ENCODE data around the gene TENM3. TPM values are rescaled to one million over a fixed set of nuclear protein-coding genes. Genes with fewer than 3 reads are reported as not detected.

Gene TENM3
- total RNA-seq, 1 experiment from 2014 or later, result 71.0 TPM

DNA sequence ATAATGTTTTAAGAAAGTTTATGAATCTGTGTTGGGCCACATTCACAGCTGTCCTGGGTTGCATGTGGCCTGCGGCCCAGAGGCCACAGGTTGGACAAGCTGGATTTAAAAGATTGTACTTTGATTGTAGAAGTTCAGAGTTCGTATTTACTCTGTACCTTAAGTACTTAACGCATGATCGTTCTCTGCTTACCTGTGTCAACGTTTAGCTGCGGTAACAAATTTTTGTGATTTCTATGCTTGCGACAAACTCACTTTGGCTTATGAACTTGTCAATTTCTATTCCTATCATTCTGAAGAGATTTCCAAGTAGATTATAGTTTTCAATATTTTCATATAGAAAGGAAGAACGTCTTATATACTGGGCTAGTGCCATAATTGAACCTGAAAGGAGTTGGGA lies 285.6 kb downstream of the TENM3 start:
- ChIA-PET POLR2A (no interaction called here), CTCF (no interaction called here)
- Mint-ChIP-seq H3K27ac (peak overlapping the region; percentile 78), H3K4me3 (no peak overlapping the region), H3K36me3 (no peaks in the 10 kb centered on the region), H3K4me1 (peaks cover 62% of the 10 kb centered on the region), H3K9me3 (no peaks in the 10 kb centered on the region), H3K27me3 (ENCODE audit: low read depth) (no peaks in the 10 kb centered on the region)
- no peak for DNase-seq (ENCODE audit: low spot score)
- TF ChIP-seq, protein P1, sequence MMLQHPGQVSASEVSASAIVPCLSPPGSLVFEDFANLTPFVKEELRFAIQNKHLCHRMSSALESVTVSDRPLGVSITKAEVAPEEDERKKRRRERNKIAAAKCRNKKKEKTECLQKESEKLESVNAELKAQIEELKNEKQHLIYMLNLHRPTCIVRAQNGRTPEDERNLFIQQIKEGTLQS (CRISPR knock-in tag; conservative IDR thresholded peaks at IDR 0.05), result no peak
- TF ChIP-seq, protein P2, sequence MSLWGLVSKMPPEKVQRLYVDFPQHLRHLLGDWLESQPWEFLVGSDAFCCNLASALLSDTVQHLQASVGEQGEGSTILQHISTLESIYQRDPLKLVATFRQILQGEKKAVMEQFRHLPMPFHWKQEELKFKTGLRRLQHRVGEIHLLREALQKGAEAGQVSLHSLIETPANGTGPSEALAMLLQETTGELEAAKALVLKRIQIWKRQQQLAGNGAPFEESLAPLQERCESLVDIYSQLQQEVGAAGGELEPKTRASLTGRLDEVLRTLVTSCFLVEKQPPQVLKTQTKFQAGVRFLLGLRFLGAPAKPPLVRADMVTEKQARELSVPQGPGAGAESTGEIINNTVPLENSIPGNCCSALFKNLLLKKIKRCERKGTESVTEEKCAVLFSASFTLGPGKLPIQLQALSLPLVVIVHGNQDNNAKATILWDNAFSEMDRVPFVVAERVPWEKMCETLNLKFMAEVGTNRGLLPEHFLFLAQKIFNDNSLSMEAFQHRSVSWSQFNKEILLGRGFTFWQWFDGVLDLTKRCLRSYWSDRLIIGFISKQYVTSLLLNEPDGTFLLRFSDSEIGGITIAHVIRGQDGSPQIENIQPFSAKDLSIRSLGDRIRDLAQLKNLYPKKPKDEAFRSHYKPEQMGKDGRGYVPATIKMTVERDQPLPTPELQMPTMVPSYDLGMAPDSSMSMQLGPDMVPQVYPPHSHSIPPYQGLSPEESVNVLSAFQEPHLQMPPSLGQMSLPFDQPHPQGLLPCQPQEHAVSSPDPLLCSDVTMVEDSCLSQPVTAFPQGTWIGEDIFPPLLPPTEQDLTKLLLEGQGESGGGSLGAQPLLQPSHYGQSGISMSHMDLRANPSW (CRISPR knock-in tag; conservative IDR thresholded peaks at IDR 0.05; ENCODE audit: low read depth), result no peak
- no peak for TF ChIP-seq GABPB1 (CRISPR knock-in tag; IDR thresholded peaks at IDR 0.05)
- TF ChIP-seq FOXP1 (CRISPR knock-in tag; IDR thresholded peaks at IDR 0.05; ENCODE audit: borderline replicate concordance), result no peak
- no peak for TF ChIP-seq NR3C1 (CRISPR knock-in tag; conservative IDR thresholded peaks at IDR 0.05; ENCODE audit: low read depth)
- no peak for TF ChIP-seq SMAD3 (CRISPR knock-in tag; IDR thresholded peaks at IDR 0.05; ENCODE audit: borderline replicate concordance)
- TF ChIP-seq ELF4 (CRISPR knock-in tag; IDR thresholded peaks at IDR 0.05; ENCODE audit: low read depth), result no peak
- TF ChIP-seq ZNF219 (CRISPR knock-in tag; IDR thresholded peaks at IDR 0.05; ENCODE audit: borderline replicate concordance), result no peak
- TF ChIP-seq, protein P3, sequence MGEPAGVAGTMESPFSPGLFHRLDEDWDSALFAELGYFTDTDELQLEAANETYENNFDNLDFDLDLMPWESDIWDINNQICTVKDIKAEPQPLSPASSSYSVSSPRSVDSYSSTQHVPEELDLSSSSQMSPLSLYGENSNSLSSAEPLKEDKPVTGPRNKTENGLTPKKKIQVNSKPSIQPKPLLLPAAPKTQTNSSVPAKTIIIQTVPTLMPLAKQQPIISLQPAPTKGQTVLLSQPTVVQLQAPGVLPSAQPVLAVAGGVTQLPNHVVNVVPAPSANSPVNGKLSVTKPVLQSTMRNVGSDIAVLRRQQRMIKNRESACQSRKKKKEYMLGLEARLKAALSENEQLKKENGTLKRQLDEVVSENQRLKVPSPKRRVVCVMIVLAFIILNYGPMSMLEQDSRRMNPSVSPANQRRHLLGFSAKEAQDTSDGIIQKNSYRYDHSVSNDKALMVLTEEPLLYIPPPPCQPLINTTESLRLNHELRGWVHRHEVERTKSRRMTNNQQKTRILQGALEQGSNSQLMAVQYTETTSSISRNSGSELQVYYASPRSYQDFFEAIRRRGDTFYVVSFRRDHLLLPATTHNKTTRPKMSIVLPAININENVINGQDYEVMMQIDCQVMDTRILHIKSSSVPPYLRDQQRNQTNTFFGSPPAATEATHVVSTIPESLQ (CRISPR knock-in tag; IDR thresholded peaks at IDR 0.05), result no peak
- TF ChIP-seq, protein P4, sequence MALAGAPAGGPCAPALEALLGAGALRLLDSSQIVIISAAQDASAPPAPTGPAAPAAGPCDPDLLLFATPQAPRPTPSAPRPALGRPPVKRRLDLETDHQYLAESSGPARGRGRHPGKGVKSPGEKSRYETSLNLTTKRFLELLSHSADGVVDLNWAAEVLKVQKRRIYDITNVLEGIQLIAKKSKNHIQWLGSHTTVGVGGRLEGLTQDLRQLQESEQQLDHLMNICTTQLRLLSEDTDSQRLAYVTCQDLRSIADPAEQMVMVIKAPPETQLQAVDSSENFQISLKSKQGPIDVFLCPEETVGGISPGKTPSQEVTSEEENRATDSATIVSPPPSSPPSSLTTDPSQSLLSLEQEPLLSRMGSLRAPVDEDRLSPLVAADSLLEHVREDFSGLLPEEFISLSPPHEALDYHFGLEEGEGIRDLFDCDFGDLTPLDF (CRISPR knock-in tag; IDR thresholded peaks at IDR 0.05), result no peak
- TF ChIP-seq EMX1 (CRISPR knock-in tag; IDR thresholded peaks at IDR 0.05), result no peak
- no peak for TF ChIP-seq MYBL2 (CRISPR knock-in tag; IDR thresholded peaks at IDR 0.05)
- TF ChIP-seq SP1 (CRISPR knock-in tag; conservative IDR thresholded peaks at IDR 0.05), result no peak
- TF ChIP-seq, protein P5, sequence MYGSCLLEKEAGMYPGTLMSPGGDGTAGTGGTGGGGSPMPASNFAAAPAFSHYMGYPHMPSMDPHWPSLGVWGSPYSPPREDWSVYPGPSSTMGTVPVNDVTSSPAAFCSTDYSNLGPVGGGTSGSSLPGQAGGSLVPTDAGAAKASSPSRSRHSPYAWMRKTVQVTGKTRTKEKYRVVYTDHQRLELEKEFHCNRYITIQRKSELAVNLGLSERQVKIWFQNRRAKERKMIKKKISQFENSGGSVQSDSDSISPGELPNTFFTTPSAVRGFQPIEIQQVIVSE (CRISPR knock-in tag; IDR thresholded peaks at IDR 0.05; ENCODE audit: borderline replicate concordance), result no peak
- TF ChIP-seq, protein P6, sequence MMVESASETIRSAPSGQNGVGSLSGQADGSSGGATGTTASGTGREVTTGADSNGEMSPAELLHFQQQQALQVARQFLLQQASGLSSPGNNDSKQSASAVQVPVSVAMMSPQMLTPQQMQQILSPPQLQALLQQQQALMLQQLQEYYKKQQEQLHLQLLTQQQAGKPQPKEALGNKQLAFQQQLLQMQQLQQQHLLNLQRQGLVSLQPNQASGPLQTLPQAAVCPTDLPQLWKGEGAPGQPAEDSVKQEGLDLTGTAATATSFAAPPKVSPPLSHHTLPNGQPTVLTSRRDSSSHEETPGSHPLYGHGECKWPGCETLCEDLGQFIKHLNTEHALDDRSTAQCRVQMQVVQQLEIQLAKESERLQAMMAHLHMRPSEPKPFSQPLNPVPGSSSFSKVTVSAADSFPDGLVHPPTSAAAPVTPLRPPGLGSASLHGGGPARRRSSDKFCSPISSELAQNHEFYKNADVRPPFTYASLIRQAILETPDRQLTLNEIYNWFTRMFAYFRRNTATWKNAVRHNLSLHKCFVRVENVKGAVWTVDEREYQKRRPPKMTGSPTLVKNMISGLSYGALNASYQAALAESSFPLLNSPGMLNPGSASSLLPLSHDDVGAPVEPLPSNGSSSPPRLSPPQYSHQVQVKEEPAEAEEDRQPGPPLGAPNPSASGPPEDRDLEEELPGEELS (CRISPR knock-in tag; IDR thresholded peaks at IDR 0.05), result no peak
- TF ChIP-seq, protein P7, sequence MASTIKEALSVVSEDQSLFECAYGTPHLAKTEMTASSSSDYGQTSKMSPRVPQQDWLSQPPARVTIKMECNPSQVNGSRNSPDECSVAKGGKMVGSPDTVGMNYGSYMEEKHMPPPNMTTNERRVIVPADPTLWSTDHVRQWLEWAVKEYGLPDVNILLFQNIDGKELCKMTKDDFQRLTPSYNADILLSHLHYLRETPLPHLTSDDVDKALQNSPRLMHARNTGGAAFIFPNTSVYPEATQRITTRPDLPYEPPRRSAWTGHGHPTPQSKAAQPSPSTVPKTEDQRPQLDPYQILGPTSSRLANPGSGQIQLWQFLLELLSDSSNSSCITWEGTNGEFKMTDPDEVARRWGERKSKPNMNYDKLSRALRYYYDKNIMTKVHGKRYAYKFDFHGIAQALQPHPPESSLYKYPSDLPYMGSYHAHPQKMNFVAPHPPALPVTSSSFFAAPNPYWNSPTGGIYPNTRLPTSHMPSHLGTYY (CRISPR knock-in tag; IDR thresholded peaks at IDR 0.05), result no peak
- no peak for TF ChIP-seq ZNF396 (CRISPR knock-in tag; IDR thresholded peaks at IDR 0.05; ENCODE audit: borderline replicate concordance)
- no peak for TF ChIP-seq JAZF1 (CRISPR knock-in tag; IDR thresholded peaks at IDR 0.05)
- TF ChIP-seq, protein P8, sequence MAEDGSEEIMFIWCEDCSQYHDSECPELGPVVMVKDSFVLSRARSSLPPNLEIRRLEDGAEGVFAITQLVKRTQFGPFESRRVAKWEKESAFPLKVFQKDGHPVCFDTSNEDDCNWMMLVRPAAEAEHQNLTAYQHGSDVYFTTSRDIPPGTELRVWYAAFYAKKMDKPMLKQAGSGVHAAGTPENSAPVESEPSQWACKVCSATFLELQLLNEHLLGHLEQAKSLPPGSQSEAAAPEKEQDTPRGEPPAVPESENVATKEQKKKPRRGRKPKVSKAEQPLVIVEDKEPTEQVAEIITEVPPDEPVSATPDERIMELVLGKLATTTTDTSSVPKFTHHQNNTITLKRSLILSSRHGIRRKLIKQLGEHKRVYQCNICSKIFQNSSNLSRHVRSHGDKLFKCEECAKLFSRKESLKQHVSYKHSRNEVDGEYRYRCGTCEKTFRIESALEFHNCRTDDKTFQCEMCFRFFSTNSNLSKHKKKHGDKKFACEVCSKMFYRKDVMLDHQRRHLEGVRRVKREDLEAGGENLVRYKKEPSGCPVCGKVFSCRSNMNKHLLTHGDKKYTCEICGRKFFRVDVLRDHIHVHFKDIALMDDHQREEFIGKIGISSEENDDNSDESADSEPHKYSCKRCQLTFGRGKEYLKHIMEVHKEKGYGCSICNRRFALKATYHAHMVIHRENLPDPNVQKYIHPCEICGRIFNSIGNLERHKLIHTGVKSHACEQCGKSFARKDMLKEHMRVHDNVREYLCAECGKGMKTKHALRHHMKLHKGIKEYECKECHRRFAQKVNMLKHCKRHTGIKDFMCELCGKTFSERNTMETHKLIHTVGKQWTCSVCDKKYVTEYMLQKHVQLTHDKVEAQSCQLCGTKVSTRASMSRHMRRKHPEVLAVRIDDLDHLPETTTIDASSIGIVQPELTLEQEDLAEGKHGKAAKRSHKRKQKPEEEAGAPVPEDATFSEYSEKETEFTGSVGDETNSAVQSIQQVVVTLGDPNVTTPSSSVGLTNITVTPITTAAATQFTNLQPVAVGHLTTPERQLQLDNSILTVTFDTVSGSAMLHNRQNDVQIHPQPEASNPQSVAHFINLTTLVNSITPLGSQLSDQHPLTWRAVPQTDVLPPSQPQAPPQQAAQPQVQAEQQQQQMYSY (CRISPR knock-in tag; IDR thresholded peaks at IDR 0.05), result no peak
- TF ChIP-seq, protein P9, sequence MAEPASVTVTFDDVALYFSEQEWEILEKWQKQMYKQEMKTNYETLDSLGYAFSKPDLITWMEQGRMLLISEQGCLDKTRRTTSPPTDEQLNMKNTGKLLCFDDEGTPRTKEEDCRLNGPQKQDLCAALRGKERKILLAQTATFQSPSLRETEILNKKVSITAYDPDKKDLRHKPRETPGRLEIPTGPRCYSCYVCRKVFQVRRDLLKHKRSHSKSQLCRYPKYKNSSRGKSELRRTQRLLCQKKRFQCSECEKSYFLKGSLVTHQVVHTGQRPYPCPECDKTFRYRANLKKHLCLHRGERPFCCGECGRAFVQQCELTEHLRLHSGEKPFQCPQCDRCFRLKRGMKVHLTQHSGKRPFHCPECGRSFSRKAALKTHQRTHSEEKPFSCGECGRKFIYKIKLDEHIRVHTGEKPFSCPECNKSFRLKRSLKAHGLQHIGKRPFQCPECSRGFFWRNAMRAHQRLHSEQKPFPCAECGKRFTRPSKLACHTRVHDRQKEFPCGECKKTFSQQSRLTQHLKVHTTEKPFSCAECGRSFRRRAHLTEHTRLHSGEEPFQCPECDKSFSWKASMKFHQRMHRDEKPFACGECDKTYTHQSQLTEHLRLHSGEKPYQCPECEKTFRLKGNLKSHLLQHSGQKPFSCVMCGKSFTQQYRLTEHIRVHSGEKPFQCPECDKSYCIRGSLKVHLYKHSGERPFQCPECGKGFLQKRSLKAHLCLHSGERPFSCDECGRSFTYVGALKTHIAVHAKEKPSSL (CRISPR knock-in tag; conservative IDR thresholded peaks at IDR 0.05), result no peak
- ATAC-seq, result no peak
